Upper lobe of left lung (tissue), 6 donors: Measurements from ENCODE around the gene PRDM11. TPM values are rescaled to one million over a fixed set of nuclear protein-coding genes. Genes with fewer than 3 reads are reported as not detected.
"Not testable (repeated sequence)": the region's sequence is repeated elsewhere in the genome, so short reads cannot be mapped to it uniquely, and the experiment has no call there.

Experiments
- ATAC-seq, 2 donors: fragments of 200-7000 bp; cut with Tn5 transposase; one replicate each; pipeline ENCODE4 v1.9.1; 2022; ENCODE audit warnings: mild to moderate bottlenecking in 2 of 2, moderate library complexity in 2 of 2; ENCODE audit not compliant: low FRiP score in 2 of 2
- DNase-seq, 2 donors: peaks; one replicate each; pipeline ENCODE4 v3.0.0-alpha.2; 2019 to 2020
- H3K27ac ChIP-seq, 4 donors: fragments of 200-600 bp; sonication (generic); one replicate each; pipeline ENCODE4 v1.5.1; 2016 to 2019
- H3K27me3 ChIP-seq, 4 donors: fragments of 200-600 bp; sonication (generic); one replicate each; pipeline ENCODE4 v1.5.1; 2017 to 2019
- H3K36me3 ChIP-seq, 4 donors: fragments of 200-600 bp; sonication (generic); one replicate each; pipeline ENCODE4 v1.5.1; 2016 to 2019
- H3K4me1 ChIP-seq, 4 donors: fragments of 200-600 bp; sonication (generic); one replicate each; pipeline ENCODE4 v1.5.1; 2018 to 2019
- H3K4me3 ChIP-seq, 4 donors: fragments of 200-600 bp; sonication (generic); one replicate each; pipeline ENCODE4 v1.5.1; 2017 to 2019; ENCODE audit warnings: mild to moderate bottlenecking in 2 of 4, moderate library complexity in 1 of 4
- H3K9me3 ChIP-seq, 4 donors: fragments of 200-600 bp; sonication (generic); one replicate each; pipeline ENCODE4 v1.5.1; 2018 to 2019
- EP300 ChIP-seq, 4 donors: sonication (generic); formaldehyde crosslinking; IDR thresholded peaks; one replicate each; pipeline ENCODE4 v1.5.1; 2017; ENCODE audit warnings: antibody characterized with exemption in 4 of 4, control low read depth in 2 of 4
- POLR2A ChIP-seq, 4 donors: fragments of 450-650 bp; IDR thresholded peaks; one replicate each; pipeline ENCODE4 v1.5.1; 2016 to 2017; ENCODE audit warnings: antibody characterized with exemption in 4 of 4, mild to moderate bottlenecking in 2 of 4
- POLR2AphosphoS5 ChIP-seq, 2 donors: sonication (generic); formaldehyde crosslinking; IDR thresholded peaks; one replicate each; pipeline ENCODE4 v1.5.1; 2017; ENCODE audit warnings: antibody characterized with exemption in 2 of 2
- WGBS, 2 donors: methylation state at CpG; one replicate each; pipeline ENCODE4 v1.1.5; 2017 to 2018; 5-methylcytosine and 5-hydroxymethylcytosine counted together
- total RNA-seq, 6 donors: library from RNA; depleted of rRNA in 4 of 6; stranded (reverse); fragments of >200 nt in 4 of 6; gene quantifications; one replicate each; pipeline versions ENCODE4 v1.1.0 to v1.2.1, GENCODE V29; 2016 to 2021
- TF ChIP-seq, protein P1 (sequence below), 6 experiments: fragments of 450-650 bp in 4 of 6; fragments of 200-600 bp in 2 of 6; sonication (generic) in 2 of 6; IDR thresholded peaks; one replicate each; pipeline ENCODE4 v1.5.1; 2016 to 2019; ENCODE audit warnings: antibody characterized with exemption in 6 of 6
- donor health status: DM: no; HTN: no; CAD: no; lungs with moderate emphysema.
- donor health status: DM: no; HTN: yes; CAD: no; lungs with severe emphysema.

The PRDM11 gene
- total RNA-seq, 6 donors from 2014 or later, result 12.7 to 21.1 (median 16.0) TPM

DNA sequence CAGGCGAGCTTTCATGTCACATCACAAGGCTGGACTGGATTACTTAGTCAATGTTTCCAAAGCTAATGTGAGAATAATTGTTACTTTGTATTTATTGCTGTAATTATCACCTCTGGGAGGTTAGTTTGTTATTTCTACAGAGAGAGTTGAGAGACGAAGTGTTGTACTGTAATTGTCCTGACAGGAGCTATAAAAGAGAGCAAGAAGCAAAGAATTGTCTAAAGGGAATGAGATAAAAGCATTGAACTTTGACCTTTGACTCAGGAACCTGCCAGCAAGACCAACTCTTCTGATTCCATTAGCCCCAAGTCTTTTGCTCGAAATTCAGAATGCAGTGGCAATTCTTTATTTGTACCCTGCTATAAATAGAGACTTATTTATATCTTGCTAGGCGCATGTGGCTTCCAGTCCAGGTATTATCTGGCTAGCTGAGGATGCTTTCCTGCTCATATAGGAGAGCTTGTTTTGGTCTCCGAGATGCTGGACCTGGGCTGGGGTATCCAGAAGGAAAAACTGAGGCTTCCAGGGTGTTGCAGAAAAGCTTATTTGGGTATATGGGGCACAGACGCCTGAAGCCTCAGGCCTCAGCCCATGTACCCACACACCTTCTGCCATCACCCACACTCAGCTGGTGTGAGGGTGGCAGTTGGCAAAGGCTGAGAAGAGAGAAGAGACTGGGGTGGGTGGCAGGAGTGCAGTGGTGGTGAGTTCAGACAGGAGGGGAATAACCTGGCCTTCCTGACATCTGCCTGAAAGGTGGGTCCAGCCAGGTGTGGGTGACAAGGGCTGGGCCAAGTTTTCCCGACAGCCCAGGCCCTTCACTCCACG is 99.0 kb downstream of the PRDM11 start:
- ATAC-seq (no peak), DNase-seq (no peak)
- Histone ChIP-seq H3K9me3 (no peaks in the 10 kb centered on the region), H3K36me3 (no peaks in the 10 kb centered on the region), H3K4me3 (no peak overlapping the region), H3K27me3 (no peaks in the 10 kb centered on the region), H3K27ac (no peak overlapping the region), H3K4me1 (no peaks in the 10 kb centered on the region)
- TF ChIP-seq, protein P1, sequence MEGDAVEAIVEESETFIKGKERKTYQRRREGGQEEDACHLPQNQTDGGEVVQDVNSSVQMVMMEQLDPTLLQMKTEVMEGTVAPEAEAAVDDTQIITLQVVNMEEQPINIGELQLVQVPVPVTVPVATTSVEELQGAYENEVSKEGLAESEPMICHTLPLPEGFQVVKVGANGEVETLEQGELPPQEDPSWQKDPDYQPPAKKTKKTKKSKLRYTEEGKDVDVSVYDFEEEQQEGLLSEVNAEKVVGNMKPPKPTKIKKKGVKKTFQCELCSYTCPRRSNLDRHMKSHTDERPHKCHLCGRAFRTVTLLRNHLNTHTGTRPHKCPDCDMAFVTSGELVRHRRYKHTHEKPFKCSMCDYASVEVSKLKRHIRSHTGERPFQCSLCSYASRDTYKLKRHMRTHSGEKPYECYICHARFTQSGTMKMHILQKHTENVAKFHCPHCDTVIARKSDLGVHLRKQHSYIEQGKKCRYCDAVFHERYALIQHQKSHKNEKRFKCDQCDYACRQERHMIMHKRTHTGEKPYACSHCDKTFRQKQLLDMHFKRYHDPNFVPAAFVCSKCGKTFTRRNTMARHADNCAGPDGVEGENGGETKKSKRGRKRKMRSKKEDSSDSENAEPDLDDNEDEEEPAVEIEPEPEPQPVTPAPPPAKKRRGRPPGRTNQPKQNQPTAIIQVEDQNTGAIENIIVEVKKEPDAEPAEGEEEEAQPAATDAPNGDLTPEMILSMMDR (IDR thresholded peaks at IDR 0.05), result no peak
- no peak for TF ChIP-seq EP300 (IDR thresholded peaks at IDR 0.05)
- no peak for TF ChIP-seq POLR2AphosphoS5 (IDR thresholded peaks at IDR 0.05)
- TF ChIP-seq POLR2A (IDR thresholded peaks at IDR 0.05), result no peak
- WGBS, 2 donors, result 86 to 91% methylated on average over 8 of the region's 8 CpGs

GRCh38 chr11:45246241-45246640 is 99.8 kb downstream of the PRDM11 start:
- WGBS, 2 donors, result 91% methylated on average over 6 to 8 of the region's 8 CpGs
- Histone ChIP-seq H3K4me3 (no peak overlapping the region), H3K36me3 (no peaks in the 10 kb centered on the region), H3K27me3 (no peaks in the 10 kb centered on the region), H3K4me1 (no peaks in the 10 kb centered on the region), H3K9me3 (no peaks in the 10 kb centered on the region), H3K27ac (no peak overlapping the region)
- no peak for ATAC-seq
- no peak for TF ChIP-seq POLR2AphosphoS5 (IDR thresholded peaks at IDR 0.05)
- TF ChIP-seq, protein P1 (IDR thresholded peaks at IDR 0.05), result no peak
- no peak for TF ChIP-seq EP300 (IDR thresholded peaks at IDR 0.05)
- no peak for TF ChIP-seq POLR2A (IDR thresholded peaks at IDR 0.05)
- DNase-seq, result no peak

DNA sequence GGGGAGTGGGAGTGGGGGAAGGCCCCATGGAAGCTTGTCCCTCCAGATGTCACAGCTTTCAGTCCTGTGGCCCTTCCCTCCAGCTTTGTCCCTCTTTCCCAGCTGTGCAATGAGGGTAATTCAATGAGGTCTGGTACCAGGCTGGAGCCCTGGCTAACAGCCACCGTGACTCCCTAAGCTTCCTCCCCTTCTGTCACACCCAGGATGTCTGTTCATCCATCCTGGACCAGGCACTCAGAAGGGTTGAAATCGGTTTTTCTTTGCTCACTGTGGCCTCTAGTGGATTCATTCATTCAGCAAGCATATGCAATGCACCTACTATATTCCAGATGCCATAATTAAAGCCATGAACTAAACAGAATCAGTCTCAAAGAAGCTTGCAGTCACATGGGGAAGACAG is 101.0 kb downstream of the PRDM11 start:
- H3K4me3 ChIP-seq, result no peak overlapping the region
- TF ChIP-seq POLR2AphosphoS5 (IDR thresholded peaks at IDR 0.05) (no peak), POLR2A (IDR thresholded peaks at IDR 0.05) (no peak), EP300 (IDR thresholded peaks at IDR 0.05) (no peak)
- TF ChIP-seq, protein P1 (IDR thresholded peaks at IDR 0.05), result no peak
- no peaks in the 10 kb centered on the region for H3K9me3 ChIP-seq
- 41 to 51% methylated on average over 2 of the region's 2 CpGs for WGBS, 2 donors
- H3K27me3 ChIP-seq, result no peaks in the 10 kb centered on the region
- DNase-seq (no peak), ATAC-seq (no peak)
- H3K4me1 ChIP-seq, result no peaks in the 10 kb centered on the region
- no peak overlapping the region for H3K27ac ChIP-seq
- H3K36me3 ChIP-seq, result no peaks in the 10 kb centered on the region

DNA sequence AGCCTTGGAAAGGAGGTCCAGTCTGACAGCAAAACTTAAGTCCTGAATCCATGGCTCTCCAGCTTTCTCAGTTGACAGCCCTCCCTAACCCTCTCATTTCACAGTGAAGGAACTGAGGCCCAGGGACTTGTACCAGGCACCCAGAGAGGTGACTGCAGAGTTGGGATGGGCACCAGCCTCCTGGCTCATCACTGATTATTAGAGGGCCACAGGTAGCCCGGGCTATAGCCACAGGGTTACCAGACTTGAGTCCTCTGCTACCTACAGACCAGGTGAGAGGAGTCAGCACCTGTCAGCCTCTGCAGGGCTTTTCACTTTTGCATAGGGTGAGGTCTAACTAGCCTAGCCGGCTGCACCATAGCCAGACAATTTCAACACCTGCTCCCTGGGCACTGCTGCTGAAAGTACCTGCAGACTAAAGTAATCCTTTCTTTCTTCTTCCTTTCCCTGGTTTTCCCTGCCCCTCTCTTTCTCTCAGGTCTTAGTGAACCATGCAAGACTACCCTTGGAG is 102.1 kb downstream of the PRDM11 start:
- TF ChIP-seq POLR2A (IDR thresholded peaks at IDR 0.05), result no peak
- no peak for TF ChIP-seq EP300 (IDR thresholded peaks at IDR 0.05)
- TF ChIP-seq, protein P1 (IDR thresholded peaks at IDR 0.05), result no peak
- TF ChIP-seq POLR2AphosphoS5 (IDR thresholded peaks at IDR 0.05), result no peak
- Histone ChIP-seq H3K36me3 (no peaks in the 10 kb centered on the region), H3K9me3 (no peaks in the 10 kb centered on the region), H3K27me3 (no peaks in the 10 kb centered on the region), H3K27ac (no peak overlapping the region), H3K4me3 (no peak overlapping the region), H3K4me1 (no peaks in the 10 kb centered on the region)
- DNase-seq, result no peak
- ATAC-seq, result no peak
- WGBS, 2 donors, result 85 to 93% methylated on average over 1 to 2 of the region's 2 CpGs

DNA sequence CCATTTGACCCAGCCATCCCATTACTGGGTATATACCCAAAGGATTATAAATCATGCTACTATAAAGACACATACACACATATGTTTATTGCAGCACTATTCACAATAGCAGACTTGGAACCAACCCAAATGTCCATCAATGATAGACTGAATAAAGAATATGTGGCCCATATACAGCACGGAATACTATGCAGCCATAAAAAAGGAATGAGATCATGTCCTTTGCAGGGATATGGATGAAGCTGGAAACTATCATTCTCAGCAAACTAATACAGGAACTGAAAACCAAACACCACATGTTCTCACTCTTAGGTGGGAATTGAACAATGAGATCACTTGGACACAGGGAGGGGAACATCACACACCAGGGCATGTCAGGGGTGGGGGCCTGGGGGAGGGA is 102.9 kb downstream of the PRDM11 start:
- H3K27ac ChIP-seq, ATAC-seq, H3K9me3 ChIP-seq, DNase-seq, H3K27me3 ChIP-seq, H3K4me1 ChIP-seq, H3K4me3 ChIP-seq, H3K36me3 ChIP-seq: not testable (repeated sequence)
- WGBS, 2 donors, result 88 to 95% methylated on average over 1 of the region's 1 CpG
